Urinary bladder (tissue), 4 donors: Measurements from ENCODE around the gene RTP5. TPM values are rescaled to one million over a fixed set of nuclear protein-coding genes. Genes with fewer than 3 reads are reported as not detected.
"Not testable (repeated sequence)": the region's sequence is repeated elsewhere in the genome, so short reads cannot be mapped to it uniquely, and the experiment has no call there.

Experiments
- DNase-seq: peaks from one replicate; pipeline ENCODE4 v3.0.0-alpha.2; 2015; ENCODE audit errors: extremely low spot score
- H3K27ac ChIP-seq: one replicate; pipeline ENCODE4 v1.5.1; 2013; ENCODE audit warnings: low read depth, mild to moderate bottlenecking, moderate library complexity
- H3K36me3 ChIP-seq: one replicate; pipeline ENCODE4 v1.6.1; 2013; ENCODE audit warnings: mild to moderate bottlenecking, moderate library complexity; ENCODE audit not compliant: insufficient read depth
- H3K4me1 ChIP-seq: one replicate; pipeline ENCODE4 v1.6.1; 2013; ENCODE audit warnings: mild to moderate bottlenecking, moderate library complexity; ENCODE audit not compliant: insufficient read depth
- H3K4me3 ChIP-seq: one replicate; pipeline ENCODE4 v1.5.1; 2013; ENCODE audit warnings: low read depth, low read length
- WGBS: extraction: QIAGEN DNeasy Blood & Tissue Kit; methylation state at CpG from one replicate; pipeline ENCODE4 v1.1.7; 2013; 5-methylcytosine and 5-hydroxymethylcytosine counted together
- polyA plus RNA-seq: library from polyadenylated mRNA; stranded (reverse); fragments of 200-250 nt; gene quantifications from one replicate; pipeline ENCODE4 v1.2.3, GENCODE V29; 2013
- total RNA-seq: library from RNA; depleted of rRNA; stranded (reverse); fragments of >200 nt; gene quantifications from one replicate; pipeline ENCODE4 v1.2.3, GENCODE V29; 2014
- donor health status: healthy with polysubstance abuse.
- donor health status: healthy.

Gene RTP5
- total and polyA plus RNA-seq, 2 donors: 0.06 TPM; not detected in 1

DNA sequence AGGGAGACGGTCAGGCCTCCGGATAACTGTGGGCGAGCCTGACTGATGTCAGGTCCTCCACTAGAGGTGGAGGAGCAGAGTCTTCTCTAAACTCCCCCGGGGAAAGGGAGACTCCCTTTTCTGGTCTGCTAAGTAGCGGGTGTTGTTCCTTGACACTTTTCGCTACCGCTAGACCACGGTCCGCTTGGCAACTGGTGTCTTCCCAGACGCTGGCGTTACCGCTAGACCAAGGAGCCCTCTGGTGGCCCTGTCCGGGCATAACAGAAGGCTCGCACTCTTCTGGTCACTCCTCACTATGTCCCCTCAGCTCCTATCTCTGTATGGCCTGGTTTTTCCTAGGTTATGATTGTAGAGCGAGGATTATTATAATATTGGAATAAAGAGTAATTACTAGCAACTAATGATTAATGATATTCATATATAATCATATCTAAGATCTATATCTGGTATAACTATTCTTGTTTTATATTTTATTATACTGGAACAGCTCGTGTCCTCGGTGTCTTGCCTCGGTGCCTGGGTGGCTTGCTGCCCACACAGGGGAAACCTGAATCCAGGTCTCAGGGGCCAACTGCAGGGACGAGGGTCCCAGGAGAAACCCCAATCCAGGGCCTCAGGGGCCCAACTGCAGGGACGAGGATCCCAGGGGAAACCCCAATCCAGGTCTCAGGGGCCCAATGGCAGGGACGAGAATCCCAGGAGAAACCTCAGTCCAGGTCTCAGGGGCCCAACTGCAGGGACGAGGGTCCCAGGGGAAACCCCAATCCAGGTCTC, 6.4 kb downstream of the RTP5 start:
- not testable (repeated sequence) for H3K36me3 ChIP-seq, H3K4me1 ChIP-seq, H3K4me3 ChIP-seq, H3K27ac ChIP-seq, DNase-seq
- 57% methylated on average over 20 of the region's 22 CpGs for WGBS

DNA sequence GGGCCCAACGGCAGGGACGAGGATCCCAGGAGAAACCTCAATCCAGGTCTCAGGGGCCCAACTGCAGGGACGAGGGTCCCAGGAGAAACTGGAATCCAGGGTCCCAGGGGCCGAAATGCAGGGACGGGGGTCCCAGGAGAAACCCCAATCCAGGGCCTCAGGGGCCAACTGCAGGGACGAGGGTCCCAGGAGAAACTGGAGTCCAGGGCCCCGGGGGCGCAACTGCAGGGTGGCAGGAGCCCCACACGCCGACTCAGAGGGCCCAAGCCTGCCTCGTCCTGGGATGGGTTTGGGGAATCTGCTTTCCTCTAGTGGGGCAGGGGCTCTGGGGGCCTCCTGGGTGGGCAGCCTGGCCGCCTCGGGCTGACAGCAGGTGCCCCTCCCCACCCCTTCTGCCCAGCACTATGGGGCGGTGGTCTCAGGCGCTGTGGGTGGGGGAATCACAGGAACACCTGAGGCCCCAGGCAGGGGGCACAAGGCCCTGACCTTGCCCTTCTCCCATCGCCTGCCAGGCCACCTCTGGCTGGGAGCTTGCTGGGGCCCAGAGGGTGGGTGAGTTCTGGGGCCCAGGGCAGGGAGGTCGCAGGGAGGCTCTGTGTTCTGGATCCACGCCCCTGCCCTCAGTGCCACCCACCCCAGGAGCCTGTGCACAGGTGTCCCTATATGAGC, 7.1 kb downstream of the RTP5 start:
- DNase-seq: no peak
- Histone ChIP-seq H3K4me3 (no peak overlapping the region), H3K4me1 (no peaks in the 10 kb centered on the region), H3K27ac (no peak overlapping the region), H3K36me3 (no peaks in the 10 kb centered on the region)
- 81% methylated on average over 18 of the region's 18 CpGs for WGBS

DNA sequence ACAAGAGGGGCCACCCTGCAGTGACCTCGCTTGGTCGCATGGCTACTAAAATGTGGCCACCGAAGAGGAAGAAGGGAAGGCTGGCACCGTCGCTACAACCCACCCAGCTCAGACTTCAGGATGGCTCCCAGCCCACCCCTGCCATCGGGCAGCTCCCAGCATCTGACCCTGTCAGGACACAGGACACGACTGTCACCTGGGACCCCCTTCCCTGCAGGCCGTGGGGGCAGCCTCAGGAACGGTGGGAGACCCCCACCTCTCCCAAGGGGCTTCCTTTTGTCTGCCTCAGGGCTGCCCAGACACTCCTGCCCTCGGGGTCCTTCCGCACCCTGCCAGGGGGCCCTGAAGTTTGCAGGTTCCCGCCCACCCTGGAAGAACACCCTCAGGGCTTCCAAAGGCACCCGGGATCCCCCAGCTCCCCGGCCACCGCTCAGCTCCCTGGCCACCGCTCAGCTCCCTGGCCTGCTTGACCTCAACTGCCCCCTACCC, 7.7 kb downstream of the RTP5 start:
- H3K4me3 ChIP-seq: no peak overlapping the region
- no peak for DNase-seq
- H3K36me3 ChIP-seq: no peaks in the 10 kb centered on the region
- no peak overlapping the region for H3K27ac ChIP-seq
- no peaks in the 10 kb centered on the region for H3K4me1 ChIP-seq
- WGBS: 62% methylated on average over 16 of the region's 16 CpGs

DNA sequence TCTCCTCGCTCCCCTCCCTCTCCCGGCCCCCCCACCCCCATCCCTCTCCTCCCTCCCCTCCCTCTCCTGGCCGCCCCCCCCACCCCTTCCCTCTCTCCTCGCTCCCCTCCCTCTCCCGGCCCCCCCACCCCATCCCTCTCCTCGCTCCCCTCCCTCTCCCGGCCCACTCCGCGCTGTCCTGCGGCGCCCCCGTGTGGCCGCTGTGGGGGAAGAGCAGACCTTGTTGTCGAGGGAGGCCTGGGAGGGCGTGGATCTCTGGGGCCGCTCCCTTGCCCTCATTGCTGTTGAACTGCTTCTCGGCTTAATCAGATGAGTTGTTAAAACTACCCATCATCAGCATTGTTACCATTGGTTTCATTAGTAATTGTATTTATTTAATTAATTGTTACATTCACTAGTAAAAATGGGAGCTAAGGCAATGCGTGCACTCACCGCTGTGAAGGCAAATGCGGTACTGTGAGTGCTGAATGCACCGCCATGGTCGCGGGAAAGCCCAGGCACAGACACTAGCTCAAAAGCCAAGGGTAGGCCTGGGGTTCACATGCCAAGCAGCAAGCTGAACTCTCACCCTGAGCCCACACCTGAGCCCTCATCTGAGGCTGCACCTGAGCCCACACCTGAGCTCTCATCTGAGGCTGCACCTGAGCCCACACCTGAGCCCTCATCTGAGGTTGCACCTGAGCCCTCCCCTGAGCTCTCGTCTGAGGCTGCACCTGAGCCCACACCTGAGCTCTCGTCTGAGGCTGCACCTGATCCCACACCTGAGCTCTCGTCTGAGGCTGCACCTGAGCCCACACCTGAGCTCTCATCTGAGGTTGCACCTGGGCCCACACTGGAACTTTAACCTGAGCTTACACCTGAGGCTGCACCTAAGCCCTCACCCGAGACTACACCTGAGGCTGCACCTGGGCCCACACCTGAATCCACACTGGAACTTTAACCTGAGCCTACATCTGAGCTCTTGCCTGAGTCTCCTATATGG, 8.8 kb downstream of the RTP5 start:
- Histone ChIP-seq H3K4me3 (no peak overlapping the region), H3K36me3 (no peaks in the 10 kb centered on the region), H3K27ac (no peak overlapping the region), H3K4me1 (no peaks in the 10 kb centered on the region)
- 28% methylated on average over 27 of the region's 27 CpGs for WGBS
- no peak for DNase-seq

DNA sequence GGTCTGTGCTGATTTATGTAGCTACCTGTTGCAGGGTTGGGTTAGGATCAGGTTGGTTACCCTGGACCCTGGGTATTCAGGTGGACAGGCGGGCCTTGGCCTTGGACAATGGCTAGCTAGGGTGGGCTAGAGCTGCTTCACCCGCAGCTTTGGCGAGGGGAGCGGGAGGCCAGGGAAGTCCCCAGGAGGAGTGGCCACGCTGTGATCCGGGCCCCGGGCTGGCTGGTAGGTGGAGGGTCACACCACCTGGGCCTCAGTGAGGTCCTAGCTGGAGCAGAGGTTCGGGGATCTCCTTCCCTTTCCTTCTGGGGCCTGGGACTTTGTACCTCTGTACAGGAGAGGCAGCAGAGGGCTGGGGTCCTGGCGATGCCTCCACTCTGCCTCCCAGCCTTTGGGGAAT, 9.8 kb downstream of the RTP5 start:
- H3K4me1 ChIP-seq: no peaks in the 10 kb centered on the region
- H3K4me3 ChIP-seq: no peak overlapping the region
- DNase-seq: no peak
- no peak overlapping the region for H3K27ac ChIP-seq
- WGBS: 78% methylated on average over 9 of the region's 9 CpGs
- H3K36me3 ChIP-seq: no peaks in the 10 kb centered on the region

DNA sequence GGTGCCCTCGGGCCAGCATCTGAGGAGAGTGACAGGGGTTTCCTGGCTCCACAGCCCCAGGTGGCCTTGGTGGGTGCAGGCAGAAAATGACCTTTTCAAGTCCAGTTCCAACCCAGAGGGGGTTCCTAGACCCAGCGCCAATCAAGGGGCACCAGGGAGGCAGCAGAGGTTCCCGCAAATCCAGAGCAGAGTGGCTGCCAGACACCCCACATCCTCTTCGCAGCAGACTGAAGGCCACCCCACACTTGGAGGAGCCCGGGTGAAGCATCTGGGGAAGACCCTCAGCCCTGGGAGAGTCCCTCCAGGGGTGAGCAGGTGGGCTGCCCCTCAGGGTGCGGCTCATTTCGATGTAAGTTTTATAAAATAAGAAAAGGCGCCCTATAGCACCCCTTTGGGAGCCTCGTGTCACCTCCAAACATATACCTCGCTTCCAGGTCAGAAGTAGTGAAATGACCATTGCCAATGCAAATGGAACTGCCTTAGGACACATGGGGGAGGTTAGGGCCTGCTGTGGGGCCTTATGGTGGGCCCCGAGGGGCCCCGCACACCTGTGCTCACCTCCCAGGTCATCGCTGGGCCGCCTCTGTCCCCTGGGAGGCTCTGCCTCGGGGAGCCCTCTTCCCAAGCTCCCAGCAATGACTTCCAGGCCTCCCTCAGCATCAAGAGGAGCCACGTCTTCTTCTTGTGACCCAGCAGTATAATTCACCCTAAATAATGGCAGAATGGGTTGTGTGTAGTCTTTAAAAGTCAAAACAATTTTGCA, 11.0 kb downstream of the RTP5 start:
- Histone ChIP-seq H3K4me1 (no peaks in the 10 kb centered on the region), H3K36me3 (no peaks in the 10 kb centered on the region), H3K27ac (no peak overlapping the region), H3K4me3 (peak overlapping the region; percentile 48)
- 77% methylated on average over 16 of the region's 16 CpGs for WGBS
- DNase-seq: no peak

DNA sequence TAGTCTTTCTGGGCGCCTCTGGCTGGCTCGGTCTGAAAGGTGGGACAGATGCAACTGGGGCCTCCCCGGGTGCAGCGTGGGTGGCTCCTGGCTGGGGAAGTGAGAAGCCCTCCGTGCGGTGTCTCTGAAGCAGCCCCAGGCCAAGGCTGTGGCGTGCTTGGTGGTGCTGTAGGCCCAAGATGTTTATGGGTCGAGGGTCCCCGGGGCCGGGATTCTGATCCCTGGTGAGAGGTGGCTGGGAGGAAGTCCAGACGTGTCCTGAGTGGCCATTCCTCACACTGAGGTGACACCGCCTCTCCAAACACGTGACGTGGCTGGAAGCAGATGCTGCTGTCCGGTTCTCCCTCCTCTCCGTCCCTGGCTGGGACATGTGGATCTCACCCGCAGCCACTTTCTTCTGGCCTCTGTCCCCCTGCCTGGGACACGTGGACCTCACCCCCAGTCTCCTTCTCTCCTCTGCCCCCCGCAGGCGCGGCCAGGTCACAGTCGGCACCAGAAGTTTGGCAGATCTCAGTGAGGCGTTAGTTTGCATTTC, 12.6 kb downstream of the RTP5 start:
- 14% methylated on average over 23 of the region's 23 CpGs for WGBS
- Histone ChIP-seq H3K4me3 (peak overlapping the region; percentile 7), H3K27ac (no peak overlapping the region), H3K36me3 (no peaks in the 10 kb centered on the region), H3K4me1 (no peaks in the 10 kb centered on the region)
- DNase-seq: no peak

DNA sequence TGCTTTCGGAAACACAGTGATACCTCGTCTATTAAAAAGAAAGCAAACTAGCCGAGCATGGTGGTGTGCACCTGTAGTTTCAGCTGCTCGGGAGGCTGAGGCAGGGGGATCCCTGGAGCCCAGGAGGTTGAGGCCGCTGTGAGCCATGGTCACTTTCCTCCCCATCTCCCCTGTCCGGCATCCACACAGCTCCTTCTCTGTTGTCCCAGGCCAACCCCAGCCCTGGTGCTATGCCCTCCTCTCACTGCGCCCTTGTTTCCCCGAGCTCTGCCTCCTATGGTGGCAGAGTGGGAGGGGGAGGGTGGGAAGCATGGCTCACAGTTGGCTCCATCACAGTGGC, 15.4 kb downstream of the RTP5 start:
- Histone ChIP-seq H3K27ac (no peak overlapping the region), H3K4me1 (no peaks in the 10 kb centered on the region), H3K36me3 (no peaks in the 10 kb centered on the region), H3K4me3 (no peak overlapping the region)
- 95% methylated on average over 8 of the region's 8 CpGs for WGBS
- no peak for DNase-seq

DNA sequence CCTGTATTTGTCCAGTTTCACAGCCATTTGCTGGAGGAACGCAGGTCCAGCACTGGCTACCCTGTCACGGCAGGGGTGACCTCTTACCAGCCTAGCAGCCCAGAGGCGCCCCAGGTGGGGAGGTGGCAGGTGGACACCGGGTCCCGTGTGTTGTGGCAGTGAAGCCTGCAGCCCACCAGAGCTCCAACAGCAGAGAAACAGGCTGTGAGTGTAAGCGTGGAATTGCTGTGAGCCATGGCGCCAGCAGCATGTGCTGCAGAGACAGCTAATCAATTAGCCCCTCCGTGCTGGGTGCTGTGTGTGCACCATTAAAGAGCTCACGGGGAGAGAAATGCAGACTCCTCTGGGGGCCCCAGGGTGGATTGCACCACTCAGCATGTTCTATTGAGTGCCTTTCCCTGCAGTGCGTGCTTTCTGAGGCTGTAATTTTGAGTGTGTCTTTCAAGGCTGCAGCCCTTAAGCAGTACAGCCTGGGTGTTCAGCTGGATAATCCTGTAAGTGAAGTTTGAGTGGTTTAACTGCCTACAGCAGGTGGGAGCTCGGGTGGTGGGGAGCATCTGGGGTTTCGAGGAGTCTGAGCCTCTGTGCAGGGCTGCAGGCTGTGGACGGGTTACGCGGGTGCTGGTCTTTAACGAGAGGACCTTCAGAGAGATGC, 15.9 kb downstream of the RTP5 start:
- no peak for DNase-seq
- Histone ChIP-seq H3K27ac (no peak overlapping the region), H3K4me1 (no peaks in the 10 kb centered on the region), H3K4me3 (no peak overlapping the region), H3K36me3 (no peaks in the 10 kb centered on the region)
- WGBS: 79% methylated on average over 16 of the region's 16 CpGs

DNA sequence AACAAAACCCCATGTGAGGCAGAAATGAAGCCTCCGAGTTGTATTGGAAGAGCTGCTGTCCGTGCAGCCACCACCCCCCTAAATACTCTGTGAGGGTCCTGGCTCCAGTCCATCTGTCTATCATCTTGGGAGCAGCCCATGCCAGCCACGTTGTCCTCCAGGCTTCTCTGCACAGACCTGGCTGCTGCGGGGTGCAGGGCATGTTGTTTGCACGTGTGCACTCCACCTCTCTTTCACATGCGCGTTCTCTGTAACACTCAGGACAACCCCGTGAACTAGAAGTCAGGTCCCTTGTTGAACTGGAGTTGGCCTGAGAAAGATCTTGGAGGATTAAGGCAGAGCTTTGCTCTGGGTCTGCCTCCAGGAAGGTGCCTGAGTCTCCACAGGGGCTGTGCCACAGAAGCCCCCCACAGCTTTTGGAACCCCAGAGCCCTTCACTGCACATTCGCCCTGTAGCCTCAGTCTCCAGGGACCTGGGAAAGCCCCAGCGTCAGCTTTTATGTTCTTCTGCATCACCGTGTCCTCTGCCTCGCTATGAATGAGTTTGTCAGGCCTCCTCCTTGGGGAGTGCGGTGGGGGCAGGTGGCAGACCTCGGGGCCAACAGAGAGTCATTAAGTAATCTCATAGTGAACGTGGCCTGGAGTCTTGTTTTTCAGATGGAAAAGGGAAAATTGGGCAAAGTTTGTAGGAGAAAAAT, 16.6 kb downstream of the RTP5 start:
- WGBS: 74% methylated on average over 15 of the region's 15 CpGs
- H3K4me3 ChIP-seq: no peak overlapping the region
- no peak for DNase-seq
- H3K27ac ChIP-seq: no peak overlapping the region
- H3K4me1 ChIP-seq: no peaks in the 10 kb centered on the region
- no peaks in the 10 kb centered on the region for H3K36me3 ChIP-seq

DNA sequence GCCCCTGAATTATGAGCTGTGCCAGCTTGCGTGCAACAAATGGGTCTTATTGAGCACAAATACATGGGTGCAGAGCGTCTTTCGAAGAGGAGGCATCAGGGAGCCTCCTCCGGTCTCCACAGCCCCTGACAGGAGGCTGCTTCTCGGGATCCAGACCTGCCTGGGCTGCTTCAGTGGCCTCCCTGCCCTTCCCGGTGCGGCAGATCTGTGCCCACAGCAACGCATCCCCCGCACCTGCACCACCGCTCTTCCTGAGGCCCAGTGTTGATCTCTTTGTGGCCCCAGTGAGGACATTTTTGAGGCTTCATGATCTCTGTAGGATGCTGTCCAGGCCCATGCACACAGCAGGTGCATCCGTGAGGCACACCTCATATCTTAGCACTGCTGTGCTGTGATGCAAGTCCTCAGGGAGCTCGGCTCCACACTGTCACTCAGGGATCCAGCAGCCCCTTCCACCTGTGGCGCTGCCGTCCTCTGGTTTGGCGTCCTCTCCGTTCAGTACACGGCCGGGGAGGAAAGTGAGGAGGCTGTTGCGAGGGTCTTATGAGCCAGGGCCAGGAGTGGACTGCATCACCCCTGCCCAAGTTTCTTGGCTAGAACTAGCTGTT, 17.4 kb downstream of the RTP5 start:
- DNase-seq: no peak
- 94% methylated on average over 19 of the region's 19 CpGs for WGBS
- H3K4me3 ChIP-seq: no peak overlapping the region
- no peaks in the 10 kb centered on the region for H3K36me3 ChIP-seq
- H3K27ac ChIP-seq: no peak overlapping the region
- H3K4me1 ChIP-seq: no peaks in the 10 kb centered on the region
